Measurements from ENCODE around the gene IL31RA. TPM values are rescaled to one million over a fixed set of nuclear protein-coding genes. Genes with fewer than 3 reads are reported as not detected.

IL31RA gene
- total RNA-seq, 1 experiment from 2014 or later = 0.24 TPM

- DNase-seq (ENCODE audit: low spot score) = no peak
- no peaks in the 10 kb centered on the region for H3K36me3 ChIP-seq (ENCODE audit: insufficient read depth, low read length, poor library complexity, severe bottlenecking)
- CTCF ChIA-PET = no interaction called here
- POLR2A ChIA-PET (ENCODE audit: low non-redundant PET) = no interaction called here
- H3K4me1 ChIP-seq (ENCODE audit: insufficient read depth, low read length, poor library complexity, severe bottlenecking) = no peaks in the 10 kb centered on the region
- peaks cover 4% of the 10 kb centered on the region for H3K27me3 ChIP-seq (replicated peaks; ENCODE audit: insufficient read depth, low read depth, low read length, poor library complexity)
- TF ChIP-seq EZH2 (IDR thresholded peaks at IDR 0.05; ENCODE audit: borderline replicate concordance, low read depth, low read length, poor library complexity, severe bottlenecking) (no peak), CTCF (conservative IDR thresholded peaks at IDR 0.05; ENCODE audit: low read depth, low read length) (no peak)
- no TSS peak for BruUV-seq (replicated peaks)
- intact Hi-C loops (cut with micrococcal nuclease; ENCODE audit: unreplicated experiment) = no loop called here
- H3K9me3 ChIP-seq (ENCODE audit: low read depth, low read length, poor library complexity, severe bottlenecking) = no peaks in the 10 kb centered on the region
- no peak overlapping the region for H3K4me3 ChIP-seq (ENCODE audit: low read depth, low read length, poor library complexity, severe bottlenecking)
- no peak overlapping the region for H3K27ac ChIP-seq (ENCODE audit: low read depth, low read length, poor library complexity, severe bottlenecking)
These were observed 9.1 kb downstream of the IL31RA start for GRCh38 chr5:55860288-55860687.

- BruUV-seq (replicated peaks) = no TSS peak
- no peaks in the 10 kb centered on the region for H3K4me1 ChIP-seq (ENCODE audit: insufficient read depth, low read length, poor library complexity, severe bottlenecking)
- H3K9me3 ChIP-seq (ENCODE audit: low read depth, low read length, poor library complexity, severe bottlenecking) = no peaks in the 10 kb centered on the region
- CTCF ChIA-PET = no interaction called here
- peaks cover 4% of the 10 kb centered on the region for H3K27me3 ChIP-seq (replicated peaks; ENCODE audit: insufficient read depth, low read depth, low read length, poor library complexity)
- POLR2A ChIA-PET (ENCODE audit: low non-redundant PET) = no interaction called here
- no peaks in the 10 kb centered on the region for H3K36me3 ChIP-seq (ENCODE audit: insufficient read depth, low read length, poor library complexity, severe bottlenecking)
- no peak for TF ChIP-seq EZH2 (IDR thresholded peaks at IDR 0.05; ENCODE audit: borderline replicate concordance, low read depth, low read length, poor library complexity, severe bottlenecking)
- TF ChIP-seq CTCF (conservative IDR thresholded peaks at IDR 0.05; ENCODE audit: low read depth, low read length) = no peak
- no peak for DNase-seq (ENCODE audit: low spot score)
- intact Hi-C loops (cut with micrococcal nuclease; ENCODE audit: unreplicated experiment) = no loop called here
- no peak overlapping the region for H3K4me3 ChIP-seq (ENCODE audit: low read depth, low read length, poor library complexity, severe bottlenecking)
- no peak overlapping the region for H3K27ac ChIP-seq (ENCODE audit: low read depth, low read length, poor library complexity, severe bottlenecking)
These were observed 9.6 kb downstream of the IL31RA start for GRCh38 chr5:55860709-55861108.

GRCh38 chr5:55864606-55865541 lies 13.7 kb downstream of the IL31RA start:
- intact Hi-C loops (cut with micrococcal nuclease; ENCODE audit: unreplicated experiment) = no loop called here
- Histone ChIP-seq H3K4me1 (ENCODE audit: insufficient read depth, low read length, poor library complexity, severe bottlenecking) (no peaks in the 10 kb centered on the region), H3K4me3 (ENCODE audit: low read depth, low read length, poor library complexity, severe bottlenecking) (no peak overlapping the region), H3K9me3 (ENCODE audit: low read depth, low read length, poor library complexity, severe bottlenecking) (no peaks in the 10 kb centered on the region), H3K36me3 (ENCODE audit: insufficient read depth, low read length, poor library complexity, severe bottlenecking) (no peaks in the 10 kb centered on the region), H3K27me3 (replicated peaks; ENCODE audit: insufficient read depth, low read depth, low read length, poor library complexity) (no peaks in the 10 kb centered on the region), H3K27ac (ENCODE audit: low read depth, low read length, poor library complexity, severe bottlenecking) (no peak overlapping the region)
- no peak for TF ChIP-seq EZH2 (IDR thresholded peaks at IDR 0.05; ENCODE audit: borderline replicate concordance, low read depth, low read length, poor library complexity, severe bottlenecking)
- no peak for TF ChIP-seq CTCF (conservative IDR thresholded peaks at IDR 0.05; ENCODE audit: low read depth, low read length)
- POLR2A ChIA-PET (ENCODE audit: low non-redundant PET) = interaction anchor here (0.6 kb wide), 1 partner anchor 130 kb away, joined by 3 read pairs; no protein-coding TSS in a partner anchor
- CTCF ChIA-PET = no interaction called here
- no peak for DNase-seq (ENCODE audit: low spot score)
- BruUV-seq (replicated peaks) = no TSS peak
